Measurements from ENCODE around the gene GPSM1. TPM values are rescaled to one million over a fixed set of nuclear protein-coding genes. Genes with fewer than 3 reads are reported as not detected.

GPSM1 gene
- total RNA-seq, 2 experiments from 2014 or later = 10.6 to 11.3 TPM

- POLR2A ChIA-PET = interaction anchor here (1.5 kb wide), 1 partner anchor 35 kb away, joined by 4 read pairs; the partner anchor contains the start of gene DNLZ
- CTCF ChIA-PET = interaction anchor here (1.2 to 1.4 kb wide), 2 partner anchors 44 to 46 kb away, joined by 3 to 4 read pairs; no protein-coding TSS in a partner anchor
Measured at GRCh38 chr9:136328011-136328621, 777 bp downstream of the GPSM1 start.

GRCh38 chr9:136328622-136329041, 1.3 kb downstream of the GPSM1 start:
- H3K4me3 Mint-ChIP-seq = peak overlapping the region; percentile 35
- intact Hi-C loops (cut with micrococcal nuclease) = no loop called here
- ChIA-PET POLR2A (no interaction called here), CTCF (interaction anchor here (1.2 kb wide), 1 partner anchor 45 kb away, joined by 3 read pairs; no protein-coding TSS in a partner anchor)
- H3K4me1 Mint-ChIP-seq (ENCODE audit: low read depth) = peaks cover 4% of the 10 kb centered on the region
- H3K36me3 Mint-ChIP-seq = no peaks in the 10 kb centered on the region
- DNase-seq = no peak
- no peak overlapping the region for H3K27ac Mint-ChIP-seq
- no peaks in the 10 kb centered on the region for H3K27me3 Mint-ChIP-seq
- no peaks in the 10 kb centered on the region for H3K9me3 Mint-ChIP-seq

More at GRCh38 chr9:136328011-136328621, 777 bp downstream of the GPSM1 start:
- H3K4me1 Mint-ChIP-seq (ENCODE audit: low read depth) = peaks cover 4% of the 10 kb centered on the region
- H3K36me3 Mint-ChIP-seq = no peaks in the 10 kb centered on the region
- no peak overlapping the region for H3K27ac Mint-ChIP-seq
- no peaks in the 10 kb centered on the region for H3K27me3 Mint-ChIP-seq
- intact Hi-C loops (cut with micrococcal nuclease) = no loop called here
- DNase-seq = no peak
- peak overlapping the region; percentile 35 for H3K4me3 Mint-ChIP-seq
- H3K9me3 Mint-ChIP-seq = no peaks in the 10 kb centered on the region

- peak overlapping the region; percentile 35 for H3K4me3 Mint-ChIP-seq
- ChIA-PET CTCF (interaction anchor here (1.2 kb wide), 1 partner anchor 46 kb away, joined by 3 read pairs; no protein-coding TSS in a partner anchor), POLR2A (no interaction called here)
- H3K27ac Mint-ChIP-seq = no peak overlapping the region
- intact Hi-C loops (cut with micrococcal nuclease) = no loop called here
- no peaks in the 10 kb centered on the region for H3K36me3 Mint-ChIP-seq
- no peaks in the 10 kb centered on the region for H3K27me3 Mint-ChIP-seq
- peaks cover 4% of the 10 kb centered on the region for H3K4me1 Mint-ChIP-seq (ENCODE audit: low read depth)
- H3K9me3 Mint-ChIP-seq = no peaks in the 10 kb centered on the region
- no peak for DNase-seq
Measured at GRCh38 chr9:136329211-136329627, 1.9 kb downstream of the GPSM1 start.

- no peaks in the 10 kb centered on the region for H3K27me3 Mint-ChIP-seq
Measured at GRCh38 chr9:136329636-136330405, 2.5 kb downstream of the GPSM1 start.

GRCh38 chr9:136330406-136330990, 3.2 kb downstream of the GPSM1 start:
- Mint-ChIP-seq H3K27me3 (no peaks in the 10 kb centered on the region), H3K9me3 (no peaks in the 10 kb centered on the region), H3K4me3 (no peak overlapping the region), H3K27ac (no peak overlapping the region), H3K4me1 (ENCODE audit: low read depth) (peaks cover 4% of the 10 kb centered on the region), H3K36me3 (no peaks in the 10 kb centered on the region)
- ChIA-PET CTCF (no interaction called here), POLR2A (no interaction called here)
- intact Hi-C loops (cut with micrococcal nuclease) = no loop called here
- DNase-seq = no peak

More at GRCh38 chr9:136329636-136330405, 2.5 kb downstream of the GPSM1 start:
- Mint-ChIP-seq H3K9me3 (no peaks in the 10 kb centered on the region), H3K4me1 (ENCODE audit: low read depth) (peaks cover 4% of the 10 kb centered on the region), H3K36me3 (no peaks in the 10 kb centered on the region), H3K4me3 (no peak overlapping the region), H3K27ac (no peak overlapping the region)
- ChIA-PET CTCF (interaction anchor here (1.2 kb wide), 1 partner anchor 46 kb away, joined by 3 read pairs; no protein-coding TSS in a partner anchor), POLR2A (no interaction called here)
- intact Hi-C loops (cut with micrococcal nuclease) = no loop called here
- DNase-seq = no peak

GRCh38 chr9:136331030-136331429, 3.7 kb downstream of the GPSM1 start:
- H3K4me3 Mint-ChIP-seq = no peak overlapping the region
- H3K4me1 Mint-ChIP-seq (ENCODE audit: low read depth) = peaks cover 4% of the 10 kb centered on the region
- ChIA-PET CTCF (no interaction called here), POLR2A (no interaction called here)
- H3K9me3 Mint-ChIP-seq = no peaks in the 10 kb centered on the region
- H3K27me3 Mint-ChIP-seq = no peaks in the 10 kb centered on the region
- DNase-seq = no peak
- no peaks in the 10 kb centered on the region for H3K36me3 Mint-ChIP-seq
- intact Hi-C loops (cut with micrococcal nuclease) = no loop called here
- H3K27ac Mint-ChIP-seq = no peak overlapping the region

- no peaks in the 10 kb centered on the region for H3K27me3 Mint-ChIP-seq
- no peaks in the 10 kb centered on the region for H3K36me3 Mint-ChIP-seq
- H3K27ac Mint-ChIP-seq = no peak overlapping the region
- H3K4me1 Mint-ChIP-seq (ENCODE audit: low read depth) = peaks cover 4% of the 10 kb centered on the region
- POLR2A ChIA-PET = no interaction called here
- no peak overlapping the region for H3K4me3 Mint-ChIP-seq
- CTCF ChIA-PET = interaction anchor here (0.6 kb wide), 1 partner anchor 764 kb away, joined by 3 read pairs; no protein-coding TSS in a partner anchor
- DNase-seq = no peak
- no peaks in the 10 kb centered on the region for H3K9me3 Mint-ChIP-seq
- intact Hi-C loops (cut with micrococcal nuclease) = no loop called here
Measured at GRCh38 chr9:136331556-136332481, 4.5 kb downstream of the GPSM1 start.

- DNase-seq = no peak
- Mint-ChIP-seq H3K27me3 (no peaks in the 10 kb centered on the region), H3K27ac (no peak overlapping the region), H3K36me3 (no peaks in the 10 kb centered on the region), H3K4me1 (ENCODE audit: low read depth) (peaks cover 4% of the 10 kb centered on the region), H3K9me3 (no peaks in the 10 kb centered on the region), H3K4me3 (no peak overlapping the region)
- intact Hi-C loops (cut with micrococcal nuclease) = no loop called here
- CTCF ChIA-PET = interaction anchor here (0.6 kb wide), 1 partner anchor 763 kb away, joined by 3 read pairs; no protein-coding TSS in a partner anchor
- POLR2A ChIA-PET = no interaction called here
Measured at GRCh38 chr9:136332482-136332983, 5.2 kb downstream of the GPSM1 start.

- Mint-ChIP-seq H3K36me3 (no peaks in the 10 kb centered on the region), H3K4me3 (no peak overlapping the region), H3K9me3 (no peaks in the 10 kb centered on the region), H3K4me1 (ENCODE audit: low read depth) (peaks cover 4% of the 10 kb centered on the region), H3K27me3 (no peaks in the 10 kb centered on the region), H3K27ac (no peak overlapping the region)
- POLR2A ChIA-PET = no interaction called here
- DNase-seq = no peak
- intact Hi-C loops (cut with micrococcal nuclease) = no loop called here
- CTCF ChIA-PET = no interaction called here
Measured at GRCh38 chr9:136333045-136333444, 5.7 kb downstream of the GPSM1 start.

GRCh38 chr9:136333486-136333885, 6.1 kb downstream of the GPSM1 start:
- Mint-ChIP-seq H3K27me3 (no peaks in the 10 kb centered on the region), H3K27ac (no peak overlapping the region), H3K9me3 (no peaks in the 10 kb centered on the region), H3K36me3 (no peaks in the 10 kb centered on the region), H3K4me1 (ENCODE audit: low read depth) (peaks cover 4% of the 10 kb centered on the region), H3K4me3 (no peak overlapping the region)
- DNase-seq = no peak
- ChIA-PET CTCF (no interaction called here), POLR2A (no interaction called here)
- intact Hi-C loops (cut with micrococcal nuclease) = no loop called here

- Mint-ChIP-seq H3K27ac (no peak overlapping the region), H3K4me1 (ENCODE audit: low read depth) (no peaks in the 10 kb centered on the region), H3K4me3 (no peak overlapping the region), H3K9me3 (no peaks in the 10 kb centered on the region), H3K36me3 (no peaks in the 10 kb centered on the region), H3K27me3 (no peaks in the 10 kb centered on the region)
- ChIA-PET POLR2A (no interaction called here), CTCF (no interaction called here)
- no peak for DNase-seq
- intact Hi-C loops (cut with micrococcal nuclease) = no loop called here
Measured at GRCh38 chr9:136334541-136334940, 7.2 kb downstream of the GPSM1 start.
